Occipital lobe (tissue), 2 donors: Measurements from ENCODE around the gene MDP1. TPM values are rescaled to one million over a fixed set of nuclear protein-coding genes. Genes with fewer than 3 reads are reported as not detected.

Source experiments
- DNase-seq: peaks from one replicate; lab custom pipeline; 2025; lab: John Stamatoyannopoulos, UW
- total RNA-seq: library from RNA; depleted of rRNA; stranded (reverse); fragments of >200 nt; gene quantifications from one replicate; pipeline ENCODE4 v1.2.3, GENCODE V29; 2014

The MDP1 gene
- 15.6 TPM for total RNA-seq

DNA sequence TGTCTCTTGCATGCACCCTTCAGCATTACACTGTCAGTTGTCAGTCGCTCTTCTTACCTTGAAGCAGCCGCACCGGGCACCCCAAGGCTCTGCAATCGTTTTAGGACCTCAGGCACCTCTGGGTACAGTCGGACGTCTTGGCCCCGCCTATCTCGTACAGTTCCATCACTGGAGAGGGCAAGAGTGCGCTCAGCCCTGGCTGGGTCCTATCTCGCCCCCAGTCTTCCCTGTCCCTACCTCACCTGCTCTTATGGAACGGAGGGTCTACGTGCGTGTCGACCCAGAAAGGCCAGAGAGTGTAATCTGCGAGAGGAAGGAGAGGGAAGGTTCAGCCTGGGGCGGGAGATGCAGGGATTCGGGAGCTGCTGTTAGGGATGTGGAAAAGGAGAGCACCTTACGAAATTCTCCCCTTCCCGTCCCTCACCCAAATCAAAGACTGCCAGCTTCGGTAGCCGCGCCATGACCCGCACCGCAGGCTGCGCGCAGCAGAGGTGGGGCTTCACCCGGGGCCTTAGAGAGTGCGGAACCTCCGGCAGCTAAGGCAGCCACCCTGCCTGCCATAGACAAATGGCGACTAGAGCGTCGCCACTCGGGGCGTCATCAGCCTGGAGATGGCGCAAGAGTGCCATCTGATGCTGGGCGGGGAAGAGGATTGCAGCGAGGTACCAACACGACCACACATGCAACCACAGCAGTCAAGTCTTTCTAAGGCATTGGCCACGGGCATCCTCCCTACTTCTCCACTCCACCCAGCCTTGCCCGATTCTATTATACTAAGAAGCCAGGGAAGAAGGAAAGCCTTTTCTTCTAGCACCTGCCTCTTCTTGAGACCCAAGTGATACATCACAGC lies at the start of gene MDP1:
TSS of gene MDP1 (minus strand) at position 572 of the 850 bp plus-strand sequence. CDS start at position 461, 111 bp downstream.
- DNase-seq = peak; percentile 81

DNA sequence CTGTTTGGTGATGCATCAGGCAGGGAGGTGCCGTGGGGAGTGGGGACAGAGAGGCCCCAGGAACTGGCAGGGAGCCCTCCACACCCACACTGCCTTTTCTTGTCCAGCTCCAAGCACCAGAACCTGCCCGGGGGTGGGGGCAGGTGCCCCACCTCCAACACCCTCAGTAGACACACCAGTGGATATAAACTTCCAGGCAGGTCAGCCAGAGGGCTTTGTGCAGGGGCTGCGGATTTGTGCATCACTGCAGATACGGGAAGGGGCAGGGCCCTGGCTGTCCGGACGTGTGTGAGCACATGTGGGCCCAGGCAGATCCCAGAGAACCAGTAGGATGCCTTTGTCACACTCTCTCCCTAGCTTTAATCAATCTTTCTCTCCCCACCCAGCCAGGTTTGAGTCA lies 48.4 kb upstream of the MDP1 start:
- DNase-seq = no peak

DNA sequence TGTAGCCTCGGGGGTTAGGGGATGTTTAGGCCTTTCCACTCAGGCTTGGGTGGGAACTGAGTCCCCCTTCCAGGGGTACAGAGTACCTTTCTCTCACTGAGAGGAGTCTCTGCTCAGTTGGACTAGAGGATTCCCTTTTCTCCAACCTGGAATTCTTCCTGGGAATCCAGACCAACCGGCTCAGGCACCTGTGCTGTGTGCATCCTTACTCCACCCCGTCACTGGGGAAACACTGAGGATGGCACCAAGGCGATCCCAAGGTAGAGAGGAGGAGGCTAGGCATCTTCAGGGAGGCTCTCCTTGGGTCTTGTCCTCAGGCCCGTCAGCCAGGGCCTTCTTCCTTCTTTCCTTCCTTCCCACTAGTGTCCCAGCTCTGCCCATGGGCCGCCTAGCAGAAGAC lies 48.0 kb upstream of the MDP1 start:
- no peak for DNase-seq

DNA sequence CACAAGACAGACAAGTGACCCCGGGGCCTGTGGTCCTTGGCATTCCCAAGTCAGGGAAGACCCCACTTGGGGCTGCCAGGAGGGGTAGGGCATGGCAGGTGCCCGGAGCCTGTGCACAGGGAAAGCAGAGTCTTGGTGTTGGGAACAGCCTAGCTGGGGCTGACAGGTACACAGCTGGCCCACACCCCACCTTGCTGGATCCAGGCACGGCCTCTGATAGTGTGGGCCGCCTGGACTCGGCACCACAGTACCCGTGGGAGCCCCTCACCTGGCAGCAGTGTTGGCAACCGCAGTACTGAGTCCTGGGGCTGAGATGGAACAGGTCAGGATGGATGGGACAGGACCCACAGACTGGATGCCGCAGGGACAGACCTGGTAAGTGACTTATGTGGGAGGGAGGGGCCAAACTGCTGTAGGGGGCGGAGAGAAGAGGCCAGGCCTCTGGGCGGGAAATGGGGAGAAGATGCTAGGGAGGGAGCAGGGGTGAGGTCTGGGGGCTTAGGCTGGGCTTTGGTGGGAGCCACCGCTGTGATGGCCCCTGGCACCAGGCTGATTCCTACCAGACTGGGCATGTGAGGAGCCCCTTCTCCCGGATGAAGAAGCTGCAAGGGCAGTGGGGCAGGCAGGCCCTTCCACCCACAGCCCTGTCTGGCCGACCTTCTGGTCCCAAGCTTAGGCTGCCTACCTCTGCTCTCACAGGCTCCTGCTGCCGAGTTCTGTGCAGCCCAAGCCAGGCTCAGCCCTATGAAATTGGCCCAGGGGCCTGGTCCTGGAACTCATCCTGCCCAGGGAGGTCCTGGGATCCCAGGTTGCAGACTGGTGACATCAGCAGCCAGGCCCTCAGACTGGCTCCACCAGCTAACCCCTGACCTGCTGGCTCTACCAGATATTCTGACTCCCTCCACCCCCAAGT lies 47.2 kb upstream of the MDP1 start, which contains the start of gene TGM1:
TSS of gene TGM1 (minus strand) at position 357 of the 913 bp plus-strand sequence. CDS start 825 bp downstream, outside the sequence.
- DNase-seq = no peak

DNA sequence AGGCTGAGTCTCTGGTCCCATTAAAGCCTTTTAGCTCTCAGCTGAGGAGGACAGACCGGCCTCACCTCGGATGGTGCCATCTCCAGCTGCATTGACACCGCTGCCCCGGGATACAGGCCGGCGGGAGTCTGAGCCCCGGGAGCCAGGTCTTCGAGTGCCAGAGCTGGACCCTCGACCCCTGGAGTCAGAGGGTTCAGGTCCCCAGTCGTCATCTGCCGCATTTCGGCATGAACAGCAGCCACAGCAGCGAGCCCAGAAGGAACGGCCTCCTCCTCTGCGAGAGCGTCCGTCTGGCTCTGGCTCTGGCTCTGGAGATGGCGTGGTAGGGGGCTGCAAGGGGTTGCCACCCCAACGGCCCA lies 46.1 kb upstream of the MDP1 start:
- DNase-seq = no peak

DNA sequence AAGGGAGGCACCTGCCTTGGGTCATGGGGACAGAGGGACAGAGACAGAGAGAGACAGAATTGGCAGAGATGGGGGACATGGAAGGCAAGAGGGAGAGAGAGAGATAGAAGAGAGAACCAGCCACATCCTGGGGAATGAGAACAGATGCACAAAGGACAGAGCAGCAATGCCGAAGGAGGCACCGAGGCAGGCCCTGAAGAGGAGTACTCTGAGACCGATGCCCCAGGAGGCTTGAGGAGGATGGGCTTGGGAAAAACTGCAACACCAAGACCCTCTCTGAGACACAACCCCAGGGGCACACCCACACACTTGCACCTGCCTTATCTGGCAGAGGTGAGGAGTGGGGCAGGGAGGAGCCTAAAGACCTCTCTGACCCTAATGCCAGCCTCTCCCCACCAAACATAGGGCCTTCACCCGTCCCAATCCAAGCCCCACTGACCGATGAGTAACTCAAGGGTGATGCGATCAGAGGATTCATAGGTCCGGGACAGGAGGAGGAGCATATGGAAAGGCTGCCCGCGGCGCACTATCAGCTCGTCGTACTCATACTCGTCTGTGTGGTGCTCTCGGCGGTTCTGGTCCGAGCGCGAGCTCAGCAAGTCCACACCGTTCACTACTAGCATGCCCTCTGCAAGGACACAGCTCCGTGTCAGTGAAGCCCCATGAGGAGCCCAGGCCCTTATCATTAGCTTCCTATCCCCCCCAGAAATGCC lies 45.5 kb upstream of the MDP1 start:
- no peak for DNase-seq

DNA sequence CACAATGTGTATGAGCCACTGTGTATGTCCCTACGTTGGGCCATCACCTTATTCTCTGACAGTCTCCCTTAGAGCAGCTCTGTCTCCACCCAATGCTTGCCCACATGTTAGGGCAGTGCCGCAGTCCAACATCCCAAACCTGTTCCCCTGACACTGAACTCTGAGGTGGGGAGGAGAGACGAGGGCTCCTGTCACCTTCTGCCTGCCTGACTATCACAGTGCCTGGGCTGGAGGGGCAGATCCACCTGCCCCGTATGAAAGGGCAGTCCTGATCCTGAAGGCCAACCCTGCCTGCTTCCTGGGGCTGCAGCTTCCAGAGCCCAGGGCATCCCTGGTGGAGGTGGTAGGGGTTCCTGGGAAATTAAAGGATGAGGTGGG lies 44.9 kb upstream of the MDP1 start:
- no peak for DNase-seq

DNA sequence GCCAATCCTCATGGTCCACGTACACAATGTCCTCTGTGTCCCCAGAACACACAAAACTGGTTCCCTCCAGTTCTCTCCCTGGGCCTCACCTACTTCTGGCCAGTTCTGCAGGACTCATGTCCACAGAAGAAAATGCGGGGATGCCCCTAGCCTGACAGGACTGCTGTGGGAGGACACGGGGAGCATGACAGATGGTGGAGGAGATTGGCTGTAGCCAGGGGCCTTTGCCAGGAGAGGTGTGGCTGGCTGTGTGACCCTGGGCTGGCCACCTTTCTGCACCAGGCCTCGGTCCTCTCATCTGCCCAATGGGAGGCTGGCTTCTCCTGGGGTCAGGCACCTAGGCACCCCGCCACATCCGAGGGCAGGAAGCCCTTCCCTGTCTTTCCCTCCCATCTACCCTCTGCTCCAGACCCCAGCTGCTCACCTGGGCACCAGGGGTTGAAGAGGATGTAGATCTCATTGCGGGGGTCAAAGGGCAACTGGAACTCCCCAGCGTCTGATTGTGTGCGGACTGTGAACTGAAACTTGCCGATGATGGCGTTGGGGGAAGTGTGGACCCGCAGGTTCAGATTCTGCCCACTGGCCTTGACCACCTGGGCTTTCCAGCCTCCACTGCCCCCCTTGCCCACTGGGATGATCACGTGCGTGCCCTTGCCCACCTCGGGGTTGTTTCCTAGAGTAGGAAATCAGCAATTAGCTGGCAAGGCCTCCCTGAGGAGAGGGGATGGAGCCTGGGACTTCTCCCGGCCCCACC lies 44.3 kb upstream of the MDP1 start:
- DNase-seq = no peak

DNA sequence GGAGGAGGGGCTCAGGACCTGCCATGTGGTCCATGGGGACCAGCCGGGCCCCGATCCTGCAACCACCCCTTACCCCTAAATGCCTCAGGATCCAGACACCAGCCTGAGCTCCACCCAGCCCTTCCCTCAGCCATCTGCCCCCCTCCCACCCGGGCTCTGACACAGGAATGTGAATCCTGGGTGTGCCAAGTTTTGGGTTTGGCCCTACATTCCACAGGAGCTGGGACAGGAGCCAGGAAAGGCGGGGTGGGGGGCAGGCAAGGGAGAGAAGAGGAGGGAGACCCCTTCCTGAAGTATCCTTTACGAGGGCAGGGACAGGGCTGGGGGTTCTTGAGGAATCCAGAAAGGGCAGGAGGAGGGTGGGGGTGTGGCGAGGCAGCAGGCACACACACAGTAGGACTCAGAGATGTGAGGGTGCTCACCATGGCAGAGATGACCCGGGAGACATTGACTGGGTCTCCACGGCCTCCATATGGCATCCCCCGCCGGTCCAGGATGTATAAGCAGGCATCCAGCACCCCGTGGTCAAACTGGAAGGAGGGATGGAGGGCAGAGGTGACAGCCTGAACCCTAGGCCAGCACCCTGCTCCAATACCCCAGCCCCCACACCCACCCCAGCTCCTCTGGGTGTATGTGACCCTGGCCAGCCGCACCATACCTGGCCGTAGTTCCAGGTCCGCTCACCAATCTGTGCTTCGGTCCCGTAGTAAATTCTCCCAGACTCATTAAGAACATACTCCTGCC lies 43.6 kb upstream of the MDP1 start:
- no peak for DNase-seq

DNA sequence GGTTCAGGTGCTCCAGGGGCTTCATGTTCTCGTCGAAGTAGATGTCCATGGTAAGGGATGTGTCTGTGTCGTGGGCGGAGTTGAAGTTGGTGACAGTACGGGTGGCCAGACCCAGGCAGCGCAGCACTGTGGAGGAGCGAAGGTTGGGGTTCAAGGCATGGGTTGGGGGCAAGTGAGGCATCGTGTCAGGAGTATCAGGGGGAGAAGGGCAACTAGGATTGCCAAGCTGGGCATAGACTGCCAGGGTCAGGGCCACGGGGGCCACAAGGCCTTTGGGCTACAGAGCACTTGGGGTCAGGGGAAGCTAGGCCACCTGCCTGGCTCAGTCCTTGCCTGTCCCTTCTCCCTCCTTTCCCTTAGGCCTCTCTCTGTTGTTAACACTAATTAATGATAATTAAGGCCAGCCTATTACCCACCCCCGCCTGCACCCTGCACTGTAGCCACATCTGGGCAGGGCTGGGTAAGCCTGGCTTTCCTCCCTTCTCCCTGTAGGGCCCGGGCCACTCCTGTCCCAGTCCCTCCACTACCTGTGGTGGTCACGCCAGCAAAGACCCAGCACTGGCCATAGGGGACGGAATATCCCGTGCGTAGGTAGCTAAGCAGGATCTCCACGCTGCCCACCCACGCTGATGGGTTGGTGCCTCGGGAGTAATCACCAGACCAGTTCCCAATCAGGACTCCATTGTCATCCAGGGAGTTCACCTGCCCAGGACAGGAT lies 42.8 kb upstream of the MDP1 start:
- no peak for DNase-seq

DNA sequence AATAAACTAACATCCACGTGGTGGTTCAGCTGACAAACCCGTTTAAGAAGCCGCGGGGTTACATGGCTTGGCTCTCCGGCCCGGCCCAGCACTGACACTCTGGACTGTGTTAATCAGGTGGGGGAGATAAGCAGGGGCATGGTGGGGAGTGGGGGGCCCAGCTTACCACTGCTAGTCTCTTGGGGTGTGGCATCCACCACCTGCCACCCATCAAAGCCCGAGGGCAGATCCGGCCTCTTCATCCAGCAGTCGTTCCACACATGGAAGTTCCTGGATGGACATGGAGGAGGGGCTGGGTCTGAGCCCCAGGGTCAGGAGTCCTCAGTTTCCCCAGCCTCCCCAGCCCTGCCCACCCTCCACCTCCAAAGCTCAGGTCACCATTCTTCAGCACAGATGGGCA lies 42.3 kb upstream of the MDP1 start:
- DNase-seq = no peak

DNA sequence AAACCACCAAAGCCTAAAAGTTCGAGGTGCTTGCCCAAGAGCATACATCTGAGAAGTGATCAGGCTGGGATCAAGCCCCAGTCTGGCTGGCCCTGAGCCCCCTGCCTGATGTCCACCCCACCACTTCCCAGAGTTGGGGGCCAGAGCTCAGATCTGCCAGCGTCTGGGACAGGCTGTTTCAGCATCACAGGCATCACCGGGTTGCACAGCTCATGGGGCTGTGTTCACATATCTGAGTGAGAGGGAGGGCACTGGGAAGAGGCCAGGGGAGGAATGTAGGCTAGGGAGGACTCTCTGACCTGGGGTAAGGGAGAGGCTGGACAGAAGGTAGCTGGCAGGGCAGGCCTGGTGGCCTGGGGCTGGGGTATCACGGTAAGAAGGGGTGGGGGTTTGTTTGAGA lies 41.1 kb upstream of the MDP1 start:
- DNase-seq = no peak

DNA sequence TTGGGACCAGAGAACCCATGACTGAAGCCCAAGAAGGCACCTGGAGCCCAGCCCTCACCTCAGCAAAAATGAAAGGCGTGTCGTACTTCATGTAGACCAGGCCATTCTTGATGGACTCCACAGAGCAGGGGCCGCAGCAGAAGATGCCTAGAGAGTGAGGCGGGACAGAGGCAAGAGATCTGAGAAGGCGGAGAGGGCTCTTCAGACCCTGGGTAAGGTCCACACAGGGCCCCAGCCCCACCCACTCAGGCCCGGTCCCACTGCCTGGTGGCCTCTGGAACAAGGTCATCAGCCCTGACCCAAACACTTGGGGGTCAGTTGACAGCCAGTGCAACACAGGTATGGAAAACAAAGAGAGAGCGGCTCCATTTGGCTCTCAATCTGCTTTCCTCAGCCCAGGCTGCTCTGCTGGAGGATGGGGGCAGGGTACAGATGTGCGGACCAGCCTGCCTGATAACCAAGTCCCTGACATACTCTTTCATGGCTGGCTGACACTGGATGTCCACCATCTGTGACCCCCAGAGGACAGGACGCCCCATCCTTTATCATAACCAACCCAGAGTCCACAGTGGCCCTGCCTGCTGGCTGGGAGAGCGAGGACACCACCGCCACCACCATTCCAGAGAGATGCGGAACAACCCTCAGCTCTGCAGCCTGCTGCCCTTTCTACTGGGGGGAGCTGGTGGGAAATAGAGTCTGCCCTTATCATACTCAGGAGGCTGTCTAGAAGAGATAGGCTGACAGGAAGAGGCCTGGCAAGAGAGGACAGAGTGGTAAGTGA lies 40.3 kb upstream of the MDP1 start:
- DNase-seq = no peak

DNA sequence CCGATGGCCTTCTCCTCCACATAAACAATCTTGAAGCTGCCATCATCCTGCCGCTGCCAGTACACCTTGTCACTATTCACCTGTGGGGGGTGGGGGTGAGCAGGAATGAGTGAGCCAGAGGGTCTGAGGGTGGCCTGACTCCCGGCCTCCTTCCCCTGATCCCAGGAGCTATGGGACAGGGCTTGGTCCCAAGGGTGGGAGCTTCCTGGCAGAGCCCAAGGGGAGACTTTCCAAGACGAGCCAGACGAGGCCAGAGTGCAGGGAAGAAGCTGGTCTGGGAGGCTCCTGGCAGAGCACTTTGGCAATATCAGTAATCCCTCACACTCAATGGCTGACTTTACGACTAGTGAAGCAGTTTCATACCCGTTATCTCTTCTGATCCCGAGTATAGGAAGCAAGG lies 39.6 kb upstream of the MDP1 start:
- no peak for DNase-seq

DNA sequence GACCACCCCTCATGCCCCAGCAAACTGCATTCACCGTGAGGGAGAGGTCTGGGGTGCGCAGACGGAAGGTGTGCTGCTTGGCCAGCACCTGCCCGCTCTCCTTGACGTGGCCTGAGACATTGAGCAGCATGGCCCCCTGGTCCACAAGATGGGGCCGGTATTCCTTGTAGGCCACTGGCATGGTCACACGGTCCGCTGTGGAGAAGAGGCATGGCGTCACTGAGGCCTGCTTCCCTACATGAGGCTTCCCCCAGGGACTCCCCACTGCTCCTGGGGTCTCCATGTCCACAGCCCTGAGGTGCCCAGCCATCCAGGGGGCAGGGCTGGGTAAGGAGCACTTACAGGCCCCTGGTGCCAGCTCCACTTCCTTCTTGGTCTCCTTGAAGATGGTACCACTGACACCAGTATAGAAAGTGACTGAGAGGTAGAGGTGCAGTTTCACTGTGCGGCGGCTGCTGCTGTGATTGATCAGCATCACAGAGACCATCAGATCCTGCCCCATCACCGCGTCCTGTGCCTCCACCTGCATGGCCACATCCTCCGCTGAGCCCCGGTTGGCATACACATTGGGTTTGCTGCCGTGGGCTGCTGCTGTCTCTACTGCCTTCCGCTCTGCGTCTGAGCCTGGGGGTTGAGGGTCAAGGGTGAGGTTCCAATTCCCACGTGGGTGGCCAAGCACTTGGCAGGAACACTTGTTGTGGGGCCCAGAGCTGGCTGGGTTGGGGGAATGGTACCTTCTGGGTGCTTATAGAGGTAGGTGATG lies 38.9 kb upstream of the MDP1 start:
- DNase-seq = no peak

DNA sequence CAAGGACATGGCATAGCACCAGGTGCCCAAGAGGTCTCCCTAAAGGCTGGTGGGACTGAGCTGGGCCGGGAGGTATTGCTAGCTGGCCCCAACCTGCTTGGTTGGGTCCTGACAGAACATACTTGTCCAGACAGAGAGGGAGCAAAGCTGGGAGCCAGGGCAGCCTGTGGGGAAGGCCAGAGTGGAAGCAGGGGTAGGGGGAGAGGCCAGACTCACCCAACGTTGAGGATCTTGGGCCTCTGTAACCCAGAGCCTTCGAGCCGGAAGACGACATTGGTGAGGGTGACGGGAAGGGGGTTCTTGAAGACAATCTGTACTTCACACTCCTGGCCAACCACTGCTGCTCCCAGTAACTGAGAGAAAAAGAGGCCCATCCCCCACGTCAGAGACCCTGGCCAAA lies 38.1 kb upstream of the MDP1 start:
- no peak for DNase-seq

DNA sequence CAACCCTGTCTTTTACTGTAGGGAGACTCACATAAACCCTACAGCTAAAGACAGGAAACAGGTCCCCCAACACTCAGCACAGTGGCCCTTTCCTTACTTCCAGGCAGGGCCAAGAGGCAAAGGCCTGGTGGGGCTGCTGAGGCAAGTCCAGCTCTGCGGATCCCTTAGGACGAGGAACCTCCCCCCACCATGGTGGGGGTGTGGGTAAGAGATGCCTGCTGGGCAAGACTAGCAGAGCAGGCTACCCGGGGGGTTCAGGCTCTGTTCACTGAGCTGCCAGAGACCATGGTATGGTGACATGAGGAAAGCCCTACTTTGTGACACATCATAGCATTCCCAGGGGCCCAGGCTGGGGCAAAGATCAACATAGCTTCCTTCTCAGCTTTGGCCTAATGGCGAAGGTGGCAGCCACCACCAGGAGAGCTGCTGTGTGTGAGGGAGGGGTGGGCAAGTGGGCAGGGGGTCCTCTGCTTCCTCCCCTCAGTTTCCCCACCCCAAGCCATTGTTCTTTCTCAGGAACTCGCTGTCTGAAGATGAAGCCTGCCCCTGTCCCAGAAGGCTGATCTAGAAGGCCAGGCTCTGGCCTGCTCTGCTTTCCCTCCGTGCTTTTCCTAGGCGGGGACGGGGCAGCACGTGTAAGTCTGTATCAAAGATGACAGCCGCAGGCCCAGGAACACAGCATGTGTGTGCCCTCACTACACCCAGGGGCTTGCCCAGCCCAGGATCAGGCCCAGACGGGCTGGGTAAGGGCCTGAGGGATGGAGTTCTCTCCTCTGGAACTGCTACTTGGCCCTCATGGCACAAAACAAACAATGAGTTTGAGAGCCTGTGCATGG lies 36.6 kb upstream of the MDP1 start:
- no peak for DNase-seq
